ENCODE results near the gene ACAD8. TPM values are rescaled to one million over a fixed set of nuclear protein-coding genes. Genes with fewer than 3 reads are reported as not detected.

ACAD8 gene
- total and polyA plus RNA-seq, 2 of the 8 experiments (the other 6 are each of a cell fraction or from before 2014, with no cell fraction given): 45.8 to 52.7 TPM

DNA sequence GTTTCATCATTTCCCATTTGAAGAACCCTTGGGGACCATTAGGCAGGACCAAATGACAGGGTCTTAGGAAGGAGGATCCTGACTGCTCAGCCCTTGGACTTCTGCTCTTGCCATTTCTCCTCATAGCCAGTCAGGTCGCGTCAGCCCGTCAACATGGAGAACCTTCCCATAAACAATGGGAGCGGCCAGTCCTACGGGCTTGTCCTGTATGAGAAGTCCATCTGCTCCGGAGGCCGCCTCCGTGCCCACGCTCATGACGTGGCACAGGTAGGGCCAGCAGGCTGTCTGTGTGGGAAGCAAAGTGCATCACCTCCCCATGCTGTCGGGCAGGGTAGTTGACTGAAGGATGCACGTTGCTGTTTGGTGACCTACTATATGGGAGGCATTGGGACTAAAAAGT lies 58.9 kb downstream of the ACAD8 start (continued):
- TF ChIP-seq, protein P1, sequence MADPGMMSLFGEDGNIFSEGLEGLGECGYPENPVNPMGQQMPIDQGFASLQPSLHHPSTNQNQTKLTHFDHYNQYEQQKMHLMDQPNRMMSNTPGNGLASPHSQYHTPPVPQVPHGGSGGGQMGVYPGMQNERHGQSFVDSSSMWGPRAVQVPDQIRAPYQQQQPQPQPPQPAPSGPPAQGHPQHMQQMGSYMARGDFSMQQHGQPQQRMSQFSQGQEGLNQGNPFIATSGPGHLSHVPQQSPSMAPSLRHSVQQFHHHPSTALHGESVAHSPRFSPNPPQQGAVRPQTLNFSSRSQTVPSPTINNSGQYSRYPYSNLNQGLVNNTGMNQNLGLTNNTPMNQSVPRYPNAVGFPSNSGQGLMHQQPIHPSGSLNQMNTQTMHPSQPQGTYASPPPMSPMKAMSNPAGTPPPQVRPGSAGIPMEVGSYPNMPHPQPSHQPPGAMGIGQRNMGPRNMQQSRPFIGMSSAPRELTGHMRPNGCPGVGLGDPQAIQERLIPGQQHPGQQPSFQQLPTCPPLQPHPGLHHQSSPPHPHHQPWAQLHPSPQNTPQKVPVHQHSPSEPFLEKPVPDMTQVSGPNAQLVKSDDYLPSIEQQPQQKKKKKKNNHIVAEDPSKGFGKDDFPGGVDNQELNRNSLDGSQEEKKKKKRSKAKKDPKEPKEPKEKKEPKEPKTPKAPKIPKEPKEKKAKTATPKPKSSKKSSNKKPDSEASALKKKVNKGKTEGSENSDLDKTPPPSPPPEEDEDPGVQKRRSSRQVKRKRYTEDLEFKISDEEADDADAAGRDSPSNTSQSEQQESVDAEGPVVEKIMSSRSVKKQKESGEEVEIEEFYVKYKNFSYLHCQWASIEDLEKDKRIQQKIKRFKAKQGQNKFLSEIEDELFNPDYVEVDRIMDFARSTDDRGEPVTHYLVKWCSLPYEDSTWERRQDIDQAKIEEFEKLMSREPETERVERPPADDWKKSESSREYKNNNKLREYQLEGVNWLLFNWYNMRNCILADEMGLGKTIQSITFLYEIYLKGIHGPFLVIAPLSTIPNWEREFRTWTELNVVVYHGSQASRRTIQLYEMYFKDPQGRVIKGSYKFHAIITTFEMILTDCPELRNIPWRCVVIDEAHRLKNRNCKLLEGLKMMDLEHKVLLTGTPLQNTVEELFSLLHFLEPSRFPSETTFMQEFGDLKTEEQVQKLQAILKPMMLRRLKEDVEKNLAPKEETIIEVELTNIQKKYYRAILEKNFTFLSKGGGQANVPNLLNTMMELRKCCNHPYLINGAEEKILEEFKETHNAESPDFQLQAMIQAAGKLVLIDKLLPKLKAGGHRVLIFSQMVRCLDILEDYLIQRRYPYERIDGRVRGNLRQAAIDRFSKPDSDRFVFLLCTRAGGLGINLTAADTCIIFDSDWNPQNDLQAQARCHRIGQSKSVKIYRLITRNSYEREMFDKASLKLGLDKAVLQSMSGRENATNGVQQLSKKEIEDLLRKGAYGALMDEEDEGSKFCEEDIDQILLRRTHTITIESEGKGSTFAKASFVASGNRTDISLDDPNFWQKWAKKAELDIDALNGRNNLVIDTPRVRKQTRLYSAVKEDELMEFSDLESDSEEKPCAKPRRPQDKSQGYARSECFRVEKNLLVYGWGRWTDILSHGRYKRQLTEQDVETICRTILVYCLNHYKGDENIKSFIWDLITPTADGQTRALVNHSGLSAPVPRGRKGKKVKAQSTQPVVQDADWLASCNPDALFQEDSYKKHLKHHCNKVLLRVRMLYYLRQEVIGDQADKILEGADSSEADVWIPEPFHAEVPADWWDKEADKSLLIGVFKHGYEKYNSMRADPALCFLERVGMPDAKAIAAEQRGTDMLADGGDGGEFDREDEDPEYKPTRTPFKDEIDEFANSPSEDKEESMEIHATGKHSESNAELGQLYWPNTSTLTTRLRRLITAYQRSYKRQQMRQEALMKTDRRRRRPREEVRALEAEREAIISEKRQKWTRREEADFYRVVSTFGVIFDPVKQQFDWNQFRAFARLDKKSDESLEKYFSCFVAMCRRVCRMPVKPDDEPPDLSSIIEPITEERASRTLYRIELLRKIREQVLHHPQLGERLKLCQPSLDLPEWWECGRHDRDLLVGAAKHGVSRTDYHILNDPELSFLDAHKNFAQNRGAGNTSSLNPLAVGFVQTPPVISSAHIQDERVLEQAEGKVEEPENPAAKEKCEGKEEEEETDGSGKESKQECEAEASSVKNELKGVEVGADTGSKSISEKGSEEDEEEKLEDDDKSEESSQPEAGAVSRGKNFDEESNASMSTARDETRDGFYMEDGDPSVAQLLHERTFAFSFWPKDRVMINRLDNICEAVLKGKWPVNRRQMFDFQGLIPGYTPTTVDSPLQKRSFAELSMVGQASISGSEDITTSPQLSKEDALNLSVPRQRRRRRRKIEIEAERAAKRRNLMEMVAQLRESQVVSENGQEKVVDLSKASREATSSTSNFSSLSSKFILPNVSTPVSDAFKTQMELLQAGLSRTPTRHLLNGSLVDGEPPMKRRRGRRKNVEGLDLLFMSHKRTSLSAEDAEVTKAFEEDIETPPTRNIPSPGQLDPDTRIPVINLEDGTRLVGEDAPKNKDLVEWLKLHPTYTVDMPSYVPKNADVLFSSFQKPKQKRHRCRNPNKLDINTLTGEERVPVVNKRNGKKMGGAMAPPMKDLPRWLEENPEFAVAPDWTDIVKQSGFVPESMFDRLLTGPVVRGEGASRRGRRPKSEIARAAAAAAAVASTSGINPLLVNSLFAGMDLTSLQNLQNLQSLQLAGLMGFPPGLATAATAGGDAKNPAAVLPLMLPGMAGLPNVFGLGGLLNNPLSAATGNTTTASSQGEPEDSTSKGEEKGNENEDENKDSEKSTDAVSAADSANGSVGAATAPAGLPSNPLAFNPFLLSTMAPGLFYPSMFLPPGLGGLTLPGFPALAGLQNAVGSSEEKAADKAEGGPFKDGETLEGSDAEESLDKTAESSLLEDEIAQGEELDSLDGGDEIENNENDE (IDR thresholded peaks at IDR 0.05; ENCODE audit: insufficient replicate concordance, low read length): no peak
- TF ChIP-seq CHD1 (IDR thresholded peaks at IDR 0.05; ENCODE audit: low read depth, low read length): no peak
- no peak for TF ChIP-seq GABPA (IDR thresholded peaks at IDR 0.05; ENCODE audit: borderline replicate concordance, insufficient read depth, low read length)

Measured in H1 (cell line).